H1 (cell line): ENCODE data around the gene SPATA25. TPM values are rescaled to one million over a fixed set of nuclear protein-coding genes. Genes with fewer than 3 reads are reported as not detected.

Source experiments
- CTCF ChIA-PET: fragments of 300-600 bp; sonication (Branson Sonifier 250); formaldehyde crosslinking; loops from one replicate; lab custom pipeline; 2021; ENCODE audit not compliant: partially characterized antibody; lab: Charles Lee
- POLR2A ChIA-PET: fragments of 300-600 bp; sonication (Branson Sonifier 250); formaldehyde crosslinking; loops from one replicate; lab custom pipeline; 2021; ENCODE audit warnings: inconsistent platforms; ENCODE audit not compliant: partially characterized antibody; lab: Charles Lee
- DNase-seq, 2 experiments: peaks; one replicate each; pipeline versions ENCODE4 v3.0.0 to v3.0.0-alpha.2; 2010 to 2022; ENCODE audit warnings: low spot score in 2 of 2, low read depth in 1 of 2, mixed read lengths in 1 of 2
- FAIRE-seq: peaks from 2 replicates; lab custom pipeline; 2011; peaks lifted over from hg19 to GRCh38; lab: Jason Lieb, UNC
- H2AFZ ChIP-seq: 2 replicates; pipeline ENCODE4 v1.8.1; 2012; ENCODE audit warnings: low read length, inconsistent platforms
- H2AK5ac ChIP-seq: 2 replicates; pipeline ENCODE4 v1.6.1; 2013; ENCODE audit warnings: low read depth, low read length
- H2BK120ac ChIP-seq: replicated peaks from 2 replicates; pipeline ENCODE3; 2013; ENCODE audit warnings: low read depth, low read length, inconsistent platforms
- H2BK12ac ChIP-seq: 2 replicates; pipeline ENCODE4 v1.6.1; 2013; ENCODE audit warnings: low read depth, low read length
- H2BK15ac ChIP-seq: 2 replicates; pipeline ENCODE4 v1.6.1; 2013; ENCODE audit warnings: low read length
- H2BK20ac ChIP-seq: 2 replicates; pipeline ENCODE4 v1.6.1; 2013; ENCODE audit warnings: low read length
- H2BK5ac ChIP-seq: 2 replicates; pipeline ENCODE4 v1.6.1; 2013; ENCODE audit warnings: low read depth, low read length
- H3K14ac ChIP-seq: 2 replicates; pipeline ENCODE4 v1.6.1; 2013; ENCODE audit warnings: inconsistent platforms; ENCODE audit not compliant: insufficient read length
- H3K18ac ChIP-seq: 2 replicates; pipeline ENCODE4 v1.6.1; 2013; ENCODE audit warnings: low read length; ENCODE audit errors: extremely low read depth
- H3K23ac ChIP-seq: 2 replicates; pipeline ENCODE4 v1.6.1; 2013; ENCODE audit warnings: inconsistent platforms; ENCODE audit not compliant: insufficient read length
- H3K23me2 ChIP-seq: 2 replicates; pipeline ENCODE4 v1.6.1; 2013; ENCODE audit warnings: low read depth, low read length
- H3K27ac ChIP-seq: 2 replicates; pipeline ENCODE4 v1.6.1; 2011; ENCODE audit warnings: low read depth, low read length, inconsistent platforms
- H3K27me3 ChIP-seq, 4 experiments: replicated peaks in 1 of 4; 1 replicate in 1 of 4; 2 replicates in 3 of 4; pipeline versions ENCODE4 v1.6.1 to v1.8.1; 2011 to 2013; ENCODE audit warnings: low read length in 3 of 4, mild to moderate bottlenecking in 3 of 4, inconsistent platforms in 2 of 4, mixed read lengths in 2 of 4, moderate library complexity in 1 of 4; ENCODE audit not compliant: control insufficient read depth in 3 of 4, insufficient read depth in 3 of 4; ENCODE audit errors: extremely low read depth in 1 of 4
- H3K36me3 ChIP-seq, 4 experiments: 2 replicates each; pipeline versions ENCODE4 v1.6.1 to v1.8.1; 2011 to 2013; ENCODE audit warnings: mild to moderate bottlenecking in 4 of 4, low read length in 3 of 4, moderate library complexity in 2 of 4, control low read depth in 1 of 4, inconsistent platforms in 1 of 4; ENCODE audit not compliant: insufficient read depth in 4 of 4, control insufficient read depth in 2 of 4
- H3K4ac ChIP-seq: replicated peaks from 2 replicates; pipeline ENCODE3; 2013; ENCODE audit warnings: low read length, low read depth, mixed read lengths, inconsistent platforms; ENCODE audit not compliant: insufficient read length
- H3K4me1 ChIP-seq, 4 experiments: replicated peaks in 1 of 4; 1 replicate in 1 of 4; 2 replicates in 3 of 4; pipeline versions ENCODE4 v1.6.1 to v1.8.1; 2011 to 2013; ENCODE audit warnings: low read length in 3 of 4, inconsistent platforms in 2 of 4, mixed read lengths in 1 of 4; ENCODE audit not compliant: insufficient read depth in 4 of 4, control insufficient read depth in 3 of 4
- H3K4me2 ChIP-seq, 2 experiments: 2 replicates each; pipeline versions ENCODE4 v1.6.1 to v1.8.1; 2011 to 2013; ENCODE audit warnings: low read depth in 2 of 2, low read length in 2 of 2, control low read depth in 1 of 2, inconsistent platforms in 1 of 2, mild to moderate bottlenecking in 1 of 2; ENCODE audit not compliant: insufficient read depth in 1 of 2
- H3K4me3 ChIP-seq, 4 experiments: fragments of 200-600, 300-600 bp in 1 of 4; sonication (generic), shearing (Covaris generic), sonication (Bioruptor Twin) in 1 of 4; 2 replicates each; pipeline versions ENCODE4 v1.5.1 to v1.8.1; 2011 to 2016; ENCODE audit warnings: low read length in 4 of 4, low read depth in 3 of 4, control low read depth in 2 of 4, inconsistent platforms in 2 of 4, mild to moderate bottlenecking in 2 of 4, mixed read lengths in 1 of 4, moderate library complexity in 1 of 4; ENCODE audit not compliant: insufficient read depth in 2 of 4; ENCODE audit errors: extremely low read depth in 1 of 4
- H3K56ac ChIP-seq: replicated peaks from 2 replicates; pipeline ENCODE3; 2013; ENCODE audit warnings: low read depth, mild to moderate bottlenecking, mixed read lengths, low read length, inconsistent platforms; ENCODE audit not compliant: insufficient read length
- H3K79me1 ChIP-seq: 2 replicates; pipeline ENCODE4 v1.6.1; 2013; ENCODE audit warnings: low read depth, low read length, control low read depth
- H3K79me2 ChIP-seq, 2 experiments: 2 replicates each; pipeline versions ENCODE4 v1.6.1 to v1.8.1; 2012 to 2013; ENCODE audit warnings: low read length in 2 of 2, mild to moderate bottlenecking in 2 of 2, inconsistent platforms in 1 of 2; ENCODE audit not compliant: insufficient read depth in 2 of 2, control insufficient read depth in 1 of 2
- H3K9ac ChIP-seq, 4 experiments: replicated peaks in 1 of 4; 1 replicate in 1 of 4; 2 replicates in 3 of 4; pipeline versions ENCODE4 v1.6.1 to v1.8.1; 2011 to 2013; ENCODE audit warnings: low read depth in 3 of 4, low read length in 3 of 4, control low read depth in 2 of 4, mild to moderate bottlenecking in 2 of 4, moderate library complexity in 2 of 4, inconsistent platforms in 1 of 4; ENCODE audit errors: extremely low read depth in 1 of 4
- H3K9me3 ChIP-seq, 2 experiments: 2 replicates each; pipeline versions ENCODE4 v1.6.1 to v1.8.1; 2012 to 2013; ENCODE audit warnings: mild to moderate bottlenecking in 2 of 2, moderate library complexity in 2 of 2, control low read depth in 1 of 2, inconsistent platforms in 1 of 2, low read depth in 1 of 2, low read length in 1 of 2, mixed read lengths in 1 of 2; ENCODE audit not compliant: insufficient read depth in 2 of 2
- H4K20me1 ChIP-seq, 2 experiments: replicated peaks in 1 of 2; 2 replicates each; pipeline versions ENCODE3 to v1.8.1; 2011 to 2013; ENCODE audit warnings: inconsistent platforms in 2 of 2, low read length in 2 of 2, mild to moderate bottlenecking in 1 of 2; ENCODE audit not compliant: insufficient read depth in 2 of 2, control insufficient read depth in 1 of 2
- H4K5ac ChIP-seq: 2 replicates; pipeline ENCODE4 v1.6.1; 2013; ENCODE audit warnings: low read length, low read depth, mixed read lengths, inconsistent platforms; ENCODE audit not compliant: insufficient read length
- H4K8ac ChIP-seq: 2 replicates; pipeline ENCODE4 v1.8.0; 2013; ENCODE audit warnings: mild to moderate bottlenecking, moderate library complexity, low read length, inconsistent platforms; ENCODE audit not compliant: insufficient read depth; ENCODE audit errors: extremely low read depth
- H4K91ac ChIP-seq: replicated peaks from 2 replicates; pipeline ENCODE3; 2013; ENCODE audit warnings: low read length, mixed read lengths, inconsistent platforms; ENCODE audit not compliant: insufficient read length
- ATF3 ChIP-seq: IDR thresholded peaks from 2 replicates; pipeline ENCODE4 v1.6.1; 2011; ENCODE audit warnings: low read depth, mild to moderate bottlenecking, low read length; ENCODE audit not compliant: insufficient read depth
- BRCA1 ChIP-seq: IDR thresholded peaks from 2 replicates; pipeline ENCODE4 v1.6.1; 2012; ENCODE audit warnings: low read depth, low read length, improper control_type of control experiment
- CHD2 ChIP-seq: IDR thresholded peaks from 2 replicates; pipeline ENCODE4 v1.6.1; 2012; ENCODE audit warnings: low read length, improper control_type of control experiment
- NRF1 ChIP-seq: IDR thresholded peaks from 2 replicates; pipeline ENCODE4 v1.6.1; 2011; ENCODE audit warnings: mild to moderate bottlenecking, low read depth, low read length, improper control_type of control experiment
- RXRA ChIP-seq: IDR thresholded peaks from 2 replicates; pipeline ENCODE4 v1.6.1; 2011; ENCODE audit warnings: low read depth, mild to moderate bottlenecking, low read length, moderate library complexity; ENCODE audit not compliant: insufficient read depth
- SUZ12 ChIP-seq: fragments of 200-600 bp; sonication (generic); IDR thresholded peaks from 2 replicates; pipeline ENCODE4 v1.6.1; 2012; ENCODE audit warnings: mild to moderate bottlenecking, inconsistent platforms, low read length, moderate library complexity, mixed read lengths
- USF2 ChIP-seq: IDR thresholded peaks from 2 replicates; pipeline ENCODE4 v1.6.1; 2011; ENCODE audit warnings: low read length, improper control_type of control experiment
- WGBS, 2 experiments: shearing (Covaris generic) in 1 of 2; methylation state at CpG; one replicate each; pipeline versions ENCODE4 v1.1.6 to v1.1.7; 2013 to 2015; ENCODE audit warnings: low lambda C conversion rate in 2 of 2, mixed read lengths in 2 of 2, inconsistent platforms in 1 of 2, low coverage in 1 of 2, missing lambda C conversion rate in 1 of 2; ENCODE audit not compliant: insufficient replicate concordance in 2 of 2, insufficient coverage in 1 of 2, insufficient read length in 1 of 2; ENCODE audit errors: extremely low coverage in 1 of 2, missing lambda C conversion rate in 1 of 2; 5-methylcytosine and 5-hydroxymethylcytosine counted together
- polyA plus RNA-seq, 7 experiments: library from polyadenylated mRNA; depleted of rRNA in 3 of 7; stranded (reverse) in 5 of 7; unstranded in 2 of 7; fragments of >200 nt in 5 of 7; fragments of 200-250 nt in 2 of 7; gene quantifications; 1 replicate in 5 of 7; 2 replicates in 1 of 7; 4 replicates in 1 of 7; pipeline versions ENCODE4 v1.2.1 to v1.2.3, GENCODE V29; 2011 to 2013; ENCODE audit warnings: missing spikeins in 2 of 7, mixed read lengths in 2 of 7
- total RNA-seq: library from RNA; stranded (reverse); fragmentation: NEBNext Ultra II Directional; extraction: Animal tissue kit (Norgen Biotek cat#: 25700); gene quantifications from 2 replicates; pipeline ENCODE4 v1.2.1, GENCODE V29; 2021

The SPATA25 gene
- total and polyA plus RNA-seq, 2 of the 8 experiments (the other 6 are each of a cell fraction or from before 2014, with no cell fraction given), result 2.0 to 3.0 TPM

- TF ChIP-seq BRCA1, result no peak
- no peak for TF ChIP-seq CHD2
- no peak for TF ChIP-seq RXRA
- TF ChIP-seq NRF1, result no peak
- TF ChIP-seq ATF3, result no peak
- TF ChIP-seq SUZ12, result no peak
- TF ChIP-seq USF2, result no peak
- peaks cover 11% of the 10 kb centered on the region; the same call in 1 of the 2 replicates for H3K23me2 ChIP-seq
- H4K20me1 ChIP-seq, result peaks cover 2 to 12% of the 10 kb centered on the region in 2 experiments
- H4K5ac ChIP-seq, result no peak overlapping the region
- H3K56ac ChIP-seq, result no peak overlapping the region
- H2AFZ ChIP-seq, result no peak overlapping the region
- H2BK5ac ChIP-seq, result no peak overlapping the region
- no peaks in the 10 kb centered on the region; the same call in 1 of the 2 replicates for H3K79me1 ChIP-seq
- H2BK120ac ChIP-seq, result no peak overlapping the region
- H3K79me2 ChIP-seq, result 0 out of 4 replicates have a peak, but pooled peaks cover 0 to 3% of the 10 kb centered on the region in 2 experiments
- H4K8ac ChIP-seq, result no peak overlapping the region
- H3K9ac ChIP-seq, result no peak overlapping the region
- DNase-seq, result no peak
- no peak overlapping the region for H3K23ac ChIP-seq
- 97% methylated on average over 2 of the region's 2 CpGs; no CpG with 5 or more reads in 1 of the 2 experiments for WGBS, 2 experiments
- no peak overlapping the region for H3K14ac ChIP-seq
- H4K91ac ChIP-seq, result no peak overlapping the region
- POLR2A ChIA-PET, result interaction anchor here (0.6 to 9.2 kb wide), 10 partner anchors 10 to 68 kb away, joined by 3 to 172 read pairs (median 4); partner anchors contain the start of genes CTSA, NEURL2 and PCIF1
- H3K4me1 ChIP-seq, result peaks cover 0 to 2% (median 0%) of the 10 kb centered on the region in 4 experiments; a peak in 3 of 7 replicates
- H3K36me3 ChIP-seq, result peaks cover 9 to 48% (median 34%) of the 10 kb centered on the region in 4 experiments
- H3K18ac ChIP-seq, result no peak overlapping the region
- no peaks in the 10 kb centered on the region for H3K9me3 ChIP-seq
- no peak overlapping the region for H3K4ac ChIP-seq
- CTCF ChIA-PET, result interaction anchor here (0.8 to 2.0 kb wide), 2 partner anchors 18 to 86 kb away, joined by 3 to 6 read pairs; no protein-coding TSS in a partner anchor
- no peak for FAIRE-seq
- no peak overlapping the region for H3K27ac ChIP-seq
- H2BK20ac ChIP-seq, result no peak overlapping the region
- H2AK5ac ChIP-seq, result no peak overlapping the region
- no peaks in the 10 kb centered on the region for H3K27me3 ChIP-seq
- no peak overlapping the region for H2BK12ac ChIP-seq
- H3K4me2 ChIP-seq, result no peak overlapping the region
- H2BK15ac ChIP-seq, result no peak overlapping the region
- H3K4me3 ChIP-seq, result no peak overlapping the region
These were observed 20.7 kb upstream of the SPATA25 start for GRCh38 chr20:45908084-45908483.
